ENCODE measurements around the gene NT5C3A. TPM values are rescaled to one million over a fixed set of nuclear protein-coding genes. Genes with fewer than 3 reads are reported as not detected.

NT5C3A gene
- total and polyA plus RNA-seq, 2 of the 13 experiments (the other 11 are each of a cell fraction or from before 2014, with no cell fraction given), result 16.9 to 34.0 TPM

GRCh38 chr7:33062023-33062781 is at the start of gene NT5C3A (continued):
- TF ChIP-seq ZBTB4 (CRISPR knock-in tag; IDR thresholded peaks at IDR 0.05; ENCODE audit: borderline replicate concordance), result no peak
- TF ChIP-seq ZNF878 (CRISPR knock-in tag; IDR thresholded peaks at IDR 0.05), result no peak
- peak; percentile 18; the same call in 1 of the 2 replicates for TF ChIP-seq ZNF703 (CRISPR knock-in tag; IDR thresholded peaks at IDR 0.05; ENCODE audit: borderline replicate concordance)
- TF ChIP-seq ZNF710 (CRISPR knock-in tag; IDR thresholded peaks at IDR 0.05; ENCODE audit: borderline replicate concordance), result no peak
- TF ChIP-seq CCAR2 (optimal IDR thresholded peaks at IDR 0.05; ENCODE audit: low read depth, low read length), result no peak
- TF ChIP-seq ZNF432 (CRISPR knock-in tag; IDR thresholded peaks at IDR 0.05; ENCODE audit: borderline replicate concordance), result no peak
- TF ChIP-seq ZFP36L1 (CRISPR knock-in tag; IDR thresholded peaks at IDR 0.05), result 0 out of 2 replicates have a peak, but pooled peaks have one; percentile 15
- TF ChIP-seq, protein P1, sequence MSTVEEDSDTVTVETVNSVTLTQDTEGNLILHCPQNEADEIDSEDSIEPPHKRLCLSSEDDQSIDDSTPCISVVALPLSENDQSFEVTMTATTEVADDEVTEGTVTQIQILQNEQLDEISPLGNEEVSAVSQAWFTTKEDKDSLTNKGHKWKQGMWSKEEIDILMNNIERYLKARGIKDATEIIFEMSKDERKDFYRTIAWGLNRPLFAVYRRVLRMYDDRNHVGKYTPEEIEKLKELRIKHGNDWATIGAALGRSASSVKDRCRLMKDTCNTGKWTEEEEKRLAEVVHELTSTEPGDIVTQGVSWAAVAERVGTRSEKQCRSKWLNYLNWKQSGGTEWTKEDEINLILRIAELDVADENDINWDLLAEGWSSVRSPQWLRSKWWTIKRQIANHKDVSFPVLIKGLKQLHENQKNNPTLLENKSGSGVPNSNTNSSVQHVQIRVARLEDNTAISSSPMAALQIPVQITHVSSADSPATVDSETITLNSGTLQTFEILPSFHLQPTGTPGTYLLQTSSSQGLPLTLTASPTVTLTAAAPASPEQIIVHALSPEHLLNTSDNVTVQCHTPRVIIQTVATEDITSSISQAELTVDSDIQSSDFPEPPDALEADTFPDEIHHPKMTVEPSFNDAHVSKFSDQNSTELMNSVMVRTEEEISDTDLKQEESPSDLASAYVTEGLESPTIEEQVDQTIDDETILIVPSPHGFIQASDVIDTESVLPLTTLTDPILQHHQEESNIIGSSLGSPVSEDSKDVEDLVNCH (CRISPR knock-in tag; IDR thresholded peaks at IDR 0.05), result no peak
- TF ChIP-seq, protein P2, sequence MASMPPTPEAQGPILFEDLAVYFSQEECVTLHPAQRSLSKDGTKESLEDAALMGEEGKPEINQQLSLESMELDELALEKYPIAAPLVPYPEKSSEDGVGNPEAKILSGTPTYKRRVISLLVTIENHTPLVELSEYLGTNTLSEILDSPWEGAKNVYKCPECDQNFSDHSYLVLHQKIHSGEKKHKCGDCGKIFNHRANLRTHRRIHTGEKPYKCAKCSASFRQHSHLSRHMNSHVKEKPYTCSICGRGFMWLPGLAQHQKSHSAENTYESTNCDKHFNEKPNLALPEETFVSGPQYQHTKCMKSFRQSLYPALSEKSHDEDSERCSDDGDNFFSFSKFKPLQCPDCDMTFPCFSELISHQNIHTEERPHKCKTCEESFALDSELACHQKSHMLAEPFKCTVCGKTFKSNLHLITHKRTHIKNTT (CRISPR knock-in tag; IDR thresholded peaks at IDR 0.05), result no peak
- no peak for TF ChIP-seq ZBTB37 (CRISPR knock-in tag; IDR thresholded peaks at IDR 0.05)
- TF ChIP-seq ZNF75D (CRISPR knock-in tag; IDR thresholded peaks at IDR 0.05; ENCODE audit: borderline replicate concordance), result no peak
- no peak for TF ChIP-seq TOE1 (CRISPR knock-in tag; IDR thresholded peaks at IDR 0.05)

Data from HepG2 (cell line).